ENCODE measurements around the gene SLCO3A1.

Gene SLCO3A1

GRCh38 chr15:92166029-92166428 lies 312.5 kb downstream of the SLCO3A1 start:
- no peak for DNase-seq (ENCODE audit: low spot score)
- TF ChIP-seq, protein P1, sequence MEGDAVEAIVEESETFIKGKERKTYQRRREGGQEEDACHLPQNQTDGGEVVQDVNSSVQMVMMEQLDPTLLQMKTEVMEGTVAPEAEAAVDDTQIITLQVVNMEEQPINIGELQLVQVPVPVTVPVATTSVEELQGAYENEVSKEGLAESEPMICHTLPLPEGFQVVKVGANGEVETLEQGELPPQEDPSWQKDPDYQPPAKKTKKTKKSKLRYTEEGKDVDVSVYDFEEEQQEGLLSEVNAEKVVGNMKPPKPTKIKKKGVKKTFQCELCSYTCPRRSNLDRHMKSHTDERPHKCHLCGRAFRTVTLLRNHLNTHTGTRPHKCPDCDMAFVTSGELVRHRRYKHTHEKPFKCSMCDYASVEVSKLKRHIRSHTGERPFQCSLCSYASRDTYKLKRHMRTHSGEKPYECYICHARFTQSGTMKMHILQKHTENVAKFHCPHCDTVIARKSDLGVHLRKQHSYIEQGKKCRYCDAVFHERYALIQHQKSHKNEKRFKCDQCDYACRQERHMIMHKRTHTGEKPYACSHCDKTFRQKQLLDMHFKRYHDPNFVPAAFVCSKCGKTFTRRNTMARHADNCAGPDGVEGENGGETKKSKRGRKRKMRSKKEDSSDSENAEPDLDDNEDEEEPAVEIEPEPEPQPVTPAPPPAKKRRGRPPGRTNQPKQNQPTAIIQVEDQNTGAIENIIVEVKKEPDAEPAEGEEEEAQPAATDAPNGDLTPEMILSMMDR (IDR thresholded peaks at IDR 0.05; ENCODE audit: extremely low read depth, missing control alignments): no peak

- no peak for DNase-seq (ENCODE audit: low spot score)
These were observed 313.4 kb downstream of the SLCO3A1 start for GRCh38 chr15:92166751-92167405.

DNA sequence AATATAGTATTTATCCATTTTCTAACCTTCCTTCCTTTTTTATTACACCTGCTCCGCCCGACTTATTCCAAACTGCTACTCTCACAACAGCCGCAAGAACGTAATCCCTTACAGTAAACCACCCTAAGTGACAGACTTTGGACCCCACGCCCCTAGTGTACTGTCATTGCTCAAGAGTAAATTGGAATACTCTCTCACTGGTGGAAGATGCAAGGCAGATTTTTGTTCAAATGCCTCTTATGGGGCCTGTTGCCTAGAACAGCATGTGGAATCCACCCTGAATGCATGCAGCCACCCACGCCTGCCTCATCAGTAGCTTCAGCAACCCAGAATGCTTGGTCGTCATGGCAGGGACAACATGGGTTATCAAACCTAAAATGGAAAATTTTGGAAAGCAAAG lies 313.9 kb downstream of the SLCO3A1 start:
- no peak for DNase-seq (ENCODE audit: low spot score)
- TF ChIP-seq, protein P1 (IDR thresholded peaks at IDR 0.05; ENCODE audit: extremely low read depth, missing control alignments): no peak

More at GRCh38 chr15:92166751-92167405, 313.4 kb downstream of the SLCO3A1 start:
- TF ChIP-seq, protein P1 (IDR thresholded peaks at IDR 0.05; ENCODE audit: extremely low read depth, missing control alignments): no peak

GRCh38 chr15:92168066-92168683 lies 314.7 kb downstream of the SLCO3A1 start:
- no peak for DNase-seq (ENCODE audit: low spot score)
- TF ChIP-seq, protein P1 (IDR thresholded peaks at IDR 0.05; ENCODE audit: extremely low read depth, missing control alignments): no peak

- no peak for DNase-seq (ENCODE audit: low spot score)
- TF ChIP-seq, protein P1 (IDR thresholded peaks at IDR 0.05; ENCODE audit: extremely low read depth, missing control alignments): no peak
These were observed 317.4 kb downstream of the SLCO3A1 start for GRCh38 chr15:92170897-92171296.

DNA sequence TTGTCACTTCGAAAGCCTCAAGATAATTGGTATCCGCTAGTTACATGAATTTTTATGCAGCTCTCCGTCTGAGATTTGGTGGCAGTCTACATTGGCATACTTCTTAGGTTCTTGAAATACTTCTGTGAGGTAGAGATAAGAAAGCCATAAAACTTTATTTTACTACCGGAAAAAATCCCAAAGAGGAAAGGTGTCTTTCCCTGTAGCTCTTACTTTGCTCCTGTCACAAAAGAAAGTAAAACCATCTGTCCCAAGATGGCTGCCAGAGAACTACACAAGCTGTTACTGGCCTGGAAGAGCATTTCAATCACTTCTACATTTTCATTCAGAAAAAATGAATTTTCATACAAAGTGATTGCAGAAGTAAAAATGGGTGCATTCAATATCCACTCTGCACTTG lies 325.4 kb downstream of the SLCO3A1 start:
- TF ChIP-seq, protein P1 (IDR thresholded peaks at IDR 0.05; ENCODE audit: extremely low read depth, missing control alignments): no peak
- DNase-seq (ENCODE audit: low spot score): no peak

- no peak for DNase-seq (ENCODE audit: low spot score)
- TF ChIP-seq, protein P1 (IDR thresholded peaks at IDR 0.05; ENCODE audit: extremely low read depth, missing control alignments): no peak
These were observed 330.6 kb downstream of the SLCO3A1 start for GRCh38 chr15:92184142-92184541.

Data from GM20000 (cell line).